K562 (cell line): ENCODE measurements around the gene XIRP1. TPM values are rescaled to one million over a fixed set of nuclear protein-coding genes. Genes with fewer than 3 reads are reported as not detected.

Experiments used
- DNMT1 ChIP-seq: fragments of 450-650 bp; IDR thresholded peaks from 2 replicates; pipeline ENCODE4 v1.6.1; 2016; ENCODE audit warnings: antibody characterized with exemption, mild to moderate bottlenecking
- DPF2 ChIP-seq: fragments of 450-650 bp; IDR thresholded peaks from 2 replicates; pipeline ENCODE4 v1.6.1; 2016
- HDAC3 ChIP-seq: fragments of 450-650 bp; IDR thresholded peaks from 2 replicates; pipeline ENCODE4 v1.6.1; 2018; ENCODE audit warnings: borderline replicate concordance, mild to moderate bottlenecking, moderate library complexity; ENCODE audit not compliant: partially characterized antibody
- JUND ChIP-seq, 2 experiments: IDR thresholded peaks; 2 replicates in 1 of 2; 3 replicates in 1 of 2; pipeline ENCODE4 v1.6.1; 2011; ENCODE audit warnings: borderline replicate concordance in 2 of 2, low read depth in 2 of 2, low read length in 2 of 2, improper control_type of control experiment in 1 of 2, missing biosample characterization in 1 of 2, missing genetic modification characterization in 1 of 2, missing genetic modification reagents in 1 of 2
- KAT7 ChIP-seq: sonication (generic); formaldehyde crosslinking; IDR thresholded peaks from 2 replicates; pipeline ENCODE4 v1.8.0; 2022; ENCODE audit warnings: missing genetic modification reagents, mild to moderate bottlenecking, borderline replicate concordance
- PHB2 ChIP-seq: fragments of 450-650 bp; IDR thresholded peaks from 2 replicates; pipeline ENCODE4 v1.6.1; 2017; ENCODE audit warnings: low read depth
- PHTF2 ChIP-seq: fragments of 250-450 bp; sonication (Bioruptor Pico); IDR thresholded peaks from 2 replicates; pipeline ENCODE4 v1.5.0; 2021; ENCODE audit warnings: mild to moderate bottlenecking
- PML ChIP-seq: IDR thresholded peaks from 2 replicates; pipeline ENCODE4 v1.6.1; 2012; ENCODE audit warnings: low read length, inconsistent platforms
- SRF ChIP-seq, 2 experiments: fragments of 250-450, 450-650 bp in 1 of 2; sonication (Bioruptor Pico) in 1 of 2; sonication (generic) in 1 of 2; formaldehyde crosslinking; IDR thresholded peaks; 2 replicates each; pipeline versions ENCODE4 v1.5.0 to v1.5.1; 2020 to 2022; ENCODE audit warnings: mild to moderate bottlenecking in 1 of 2, missing genetic modification reagents in 1 of 2
- WHSC1 ChIP-seq: IDR thresholded peaks from one replicate; pipeline ENCODE4 v1.6.1; 2012; ENCODE audit warnings: low read length, control low read depth, inconsistent platforms
- ZKSCAN8 ChIP-seq: fragments of 200-800 bp; sonication (Bioruptor generic); IDR thresholded peaks from 2 replicates; pipeline ENCODE4 v1.6.1; 2016; ENCODE audit warnings: missing genetic modification characterization, missing compliant biosample characterization
- ZNF384 ChIP-seq: IDR thresholded peaks from 2 replicates; pipeline ENCODE4 v1.6.1; 2012; ENCODE audit warnings: low read depth, low read length, improper control_type of control experiment
- ZSCAN29 ChIP-seq: fragments of 450-650 bp; IDR thresholded peaks from 2 replicates; pipeline ENCODE4 v1.6.1; 2017
- polyA plus RNA-seq, 8 experiments: library from polyadenylated mRNA; depleted of rRNA in 4 of 8; stranded (reverse) in 5 of 8; unstranded in 3 of 8; fragments of >200 nt; fragmentation: Nextera tagmentation in 2 of 8; fragmentation: Illumina TruSeq in 1 of 8; extraction: Ambion mirVana in 2 of 8; extraction: Trizol in 1 of 8; gene quantifications; 2 replicates each; pipeline versions ENCODE4 v1.2.1 to v1.2.3, GENCODE V29; 2011 to 2014; ENCODE audit warnings: inconsistent platforms in 1 of 8, missing spikeins in 1 of 8
- total RNA-seq, 7 experiments: library from RNA; depleted of rRNA in 6 of 7; stranded (reverse); fragments of >200 nt in 6 of 7; fragmentation: Illumina TruSeq in 2 of 7; extraction: Trizol in 2 of 7; gene quantifications; 2 replicates each; pipeline versions ENCODE4 v1.2.1 to v1.2.3, GENCODE V29; 2011 to 2021; ENCODE audit warnings: low replicate concordance in 1 of 7
- TF ChIP-seq, protein P1 (sequence below): fragments of 450-650 bp; IDR thresholded peaks from one replicate; pipeline ENCODE4 v1.6.1; 2018; ENCODE audit warnings: mild to moderate bottlenecking, moderate library complexity; ENCODE audit not compliant: partially characterized antibody
- TF ChIP-seq, protein P2 (sequence below): fragments of 250-450 bp; sonication (Bioruptor Pico); IDR thresholded peaks from 2 replicates; pipeline ENCODE4 v1.8.0; 2022; ENCODE audit warnings: moderate library complexity, mild to moderate bottlenecking, inconsistent platforms
- TF ChIP-seq, protein P3 (sequence below): fragments of 250-450 bp; sonication (Bioruptor Pico); IDR thresholded peaks from 2 replicates; pipeline ENCODE4 v1.5.1; 2021; ENCODE audit warnings: mild to moderate bottlenecking
- TF ChIP-seq, protein P4 (sequence below): fragments of 250-450 bp; sonication (Bioruptor Pico); IDR thresholded peaks from 2 replicates; pipeline ENCODE4 v1.8.0; 2022; ENCODE audit warnings: moderate library complexity, mild to moderate bottlenecking, inconsistent platforms

The XIRP1 gene
- total and polyA plus RNA-seq, 9 of the 15 experiments (the other 6 are each of a cell fraction or from before 2014, with no cell fraction given) = 0.03 to 0.27 (median 0.08) TPM; not detected in 3

DNA sequence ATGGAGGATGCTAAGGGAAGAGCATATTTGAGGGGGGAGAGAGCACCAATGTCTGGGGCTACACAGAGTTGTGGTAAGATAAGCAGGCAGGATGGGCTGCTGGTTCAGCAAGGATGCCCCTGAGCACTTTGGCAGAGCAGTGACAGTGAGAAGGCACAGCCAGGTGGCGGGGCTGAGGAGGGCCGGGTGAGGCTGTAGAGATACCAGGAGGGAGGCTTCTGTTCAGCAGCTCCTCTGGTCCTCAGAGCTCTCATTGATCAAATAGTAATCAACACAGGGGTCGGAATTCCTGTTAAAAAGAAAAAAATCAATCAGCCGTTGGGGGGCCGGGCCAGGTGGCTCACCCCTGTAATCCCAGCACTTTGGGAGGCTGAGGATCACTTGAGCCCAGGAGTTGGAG is 11.5 kb upstream of the XIRP1 start (continued):
- TF ChIP-seq, protein P1, sequence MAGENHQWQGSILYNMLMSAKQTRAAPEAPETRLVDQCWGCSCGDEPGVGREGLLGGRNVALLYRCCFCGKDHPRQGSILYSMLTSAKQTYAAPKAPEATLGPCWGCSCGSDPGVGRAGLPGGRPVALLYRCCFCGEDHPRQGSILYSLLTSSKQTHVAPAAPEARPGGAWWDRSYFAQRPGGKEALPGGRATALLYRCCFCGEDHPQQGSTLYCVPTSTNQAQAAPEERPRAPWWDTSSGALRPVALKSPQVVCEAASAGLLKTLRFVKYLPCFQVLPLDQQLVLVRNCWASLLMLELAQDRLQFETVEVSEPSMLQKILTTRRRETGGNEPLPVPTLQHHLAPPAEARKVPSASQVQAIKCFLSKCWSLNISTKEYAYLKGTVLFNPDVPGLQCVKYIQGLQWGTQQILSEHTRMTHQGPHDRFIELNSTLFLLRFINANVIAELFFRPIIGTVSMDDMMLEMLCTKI = no peak
- no peak for TF ChIP-seq ZNF384
- TF ChIP-seq JUND (IDR thresholded peaks at IDR 0.05; ENCODE audit: borderline replicate concordance, low read depth, low read length) = no peak
- TF ChIP-seq JUND (tag; IDR thresholded peaks at IDR 0.05; ENCODE audit: borderline replicate concordance, low read depth, low read length) = no peak
- TF ChIP-seq, protein P2, sequence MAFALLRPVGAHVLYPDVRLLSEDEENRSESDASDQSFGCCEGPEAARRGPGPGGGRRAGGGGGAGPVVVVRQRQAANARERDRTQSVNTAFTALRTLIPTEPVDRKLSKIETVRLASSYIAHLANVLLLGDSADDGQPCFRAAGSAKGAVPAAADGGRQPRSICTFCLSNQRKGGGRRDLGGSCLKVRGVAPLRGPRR (CRISPR knock-in tag) = no peak
- no peak for TF ChIP-seq HDAC3
- no peak for TF ChIP-seq ZKSCAN8 (CRISPR knock-in tag)
- TF ChIP-seq, protein P3, sequence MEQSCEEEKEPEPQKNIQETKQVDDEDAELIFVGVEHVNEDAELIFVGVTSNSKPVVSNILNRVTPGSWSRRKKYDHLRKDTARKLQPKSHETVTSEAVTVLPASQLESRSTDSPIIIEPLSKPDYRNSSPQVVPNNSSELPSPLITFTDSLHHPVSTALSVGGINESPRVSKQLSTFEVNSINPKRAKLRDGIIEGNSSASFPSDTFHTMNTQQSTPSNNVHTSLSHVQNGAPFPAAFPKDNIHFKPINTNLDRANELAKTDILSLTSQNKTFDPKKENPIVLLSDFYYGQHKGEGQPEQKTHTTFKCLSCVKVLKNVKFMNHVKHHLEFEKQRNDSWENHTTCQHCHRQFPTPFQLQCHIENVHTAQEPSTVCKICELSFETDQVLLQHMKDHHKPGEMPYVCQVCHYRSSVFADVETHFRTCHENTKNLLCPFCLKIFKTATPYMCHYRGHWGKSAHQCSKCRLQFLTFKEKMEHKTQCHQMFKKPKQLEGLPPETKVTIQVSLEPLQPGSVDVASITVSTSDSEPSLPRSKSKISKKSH (CRISPR knock-in tag) = no peak
- TF ChIP-seq SRF (CRISPR knock-in tag; IDR thresholded peaks at IDR 0.05) = no peak
- TF ChIP-seq PHTF2 = no peak
- no peak for TF ChIP-seq WHSC1
- TF ChIP-seq KAT7 (CRISPR knock-in tag) = no peak
- TF ChIP-seq ZSCAN29 = no peak
- TF ChIP-seq DNMT1 = no peak
- TF ChIP-seq, protein P4, sequence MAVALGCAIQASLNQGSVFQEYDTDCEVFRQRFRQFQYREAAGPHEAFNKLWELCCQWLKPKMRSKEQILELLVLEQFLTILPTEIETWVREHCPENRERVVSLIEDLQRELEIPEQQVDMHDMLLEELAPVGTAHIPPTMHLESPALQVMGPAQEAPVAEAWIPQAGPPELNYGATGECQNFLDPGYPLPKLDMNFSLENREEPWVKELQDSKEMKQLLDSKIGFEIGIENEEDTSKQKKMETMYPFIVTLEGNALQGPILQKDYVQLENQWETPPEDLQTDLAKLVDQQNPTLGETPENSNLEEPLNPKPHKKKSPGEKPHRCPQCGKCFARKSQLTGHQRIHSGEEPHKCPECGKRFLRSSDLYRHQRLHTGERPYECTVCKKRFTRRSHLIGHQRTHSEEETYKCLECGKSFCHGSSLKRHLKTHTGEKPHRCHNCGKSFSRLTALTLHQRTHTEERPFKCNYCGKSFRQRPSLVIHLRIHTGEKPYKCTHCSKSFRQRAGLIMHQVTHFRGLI (CRISPR knock-in tag) = no peak
- TF ChIP-seq PHB2 = no peak
- no peak for TF ChIP-seq PML
- TF ChIP-seq DPF2 = no peak
